Activated CD8-positive, alpha-beta memory T cell treated with anti-CD3 and anti-CD28 coated beads, Interleukin-2, amount 50 U/mL, for 4 hours (primary cell): ENCODE measurements around the gene LETM1.

Experiments
- DNase-seq: peaks from one replicate; pipeline ENCODE4 v3.0.0-alpha.2; 2020

LETM1 gene

GRCh38 chr4:1871471-1872021, 15.6 kb upstream of the LETM1 start:
- no peak for DNase-seq

DNA sequence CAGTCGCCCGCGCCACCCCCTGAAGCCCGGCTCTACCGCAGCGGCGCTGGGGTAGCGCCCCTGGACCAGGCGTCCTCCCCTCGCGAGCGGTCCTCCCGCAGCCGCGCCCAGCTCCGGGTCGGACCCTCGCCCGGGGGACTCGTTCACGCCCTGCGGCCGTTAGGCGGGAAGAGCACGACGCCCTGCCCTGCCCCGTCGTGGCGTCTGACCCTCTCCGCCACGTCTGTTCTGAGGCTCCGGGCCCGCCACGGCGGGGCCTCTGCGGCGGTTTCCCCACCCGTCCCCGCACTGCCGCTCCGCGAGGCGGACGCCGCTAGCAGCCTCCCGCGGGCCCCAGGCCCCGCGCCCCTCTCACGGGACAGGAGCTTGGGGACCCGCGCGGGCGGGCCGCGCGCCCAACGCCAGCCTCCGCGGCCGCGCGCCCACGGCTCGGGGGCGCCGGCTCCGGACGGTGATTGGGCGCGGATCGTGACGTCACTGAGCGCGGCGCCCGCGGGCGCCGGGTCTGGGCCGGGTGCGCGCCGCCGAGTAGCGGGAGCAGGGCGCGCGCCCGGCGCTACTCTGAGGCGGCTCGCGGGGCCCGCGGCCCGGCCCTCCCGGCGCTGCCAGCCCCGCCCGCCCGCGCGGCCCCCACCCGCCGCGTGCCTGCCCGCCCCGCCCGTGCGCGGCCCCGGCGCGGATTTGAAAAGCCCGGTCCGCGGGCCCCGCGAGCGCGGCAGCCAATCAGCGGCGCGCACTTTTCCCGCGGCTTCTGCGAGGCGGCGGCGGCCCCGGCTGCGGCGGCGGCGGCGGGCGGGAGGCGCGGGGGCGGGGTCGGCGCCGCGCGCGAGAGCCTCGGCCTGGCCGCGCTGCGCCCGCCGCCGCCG, 14.9 kb upstream of the LETM1 start, which contains the start of gene NSD2:
NSD2 (plus strand) TSS at position 816 of the 866 bp plus-strand sequence. CDS start 29,262 bp downstream, outside the sequence.
- peak; percentile 93 for DNase-seq

DNA sequence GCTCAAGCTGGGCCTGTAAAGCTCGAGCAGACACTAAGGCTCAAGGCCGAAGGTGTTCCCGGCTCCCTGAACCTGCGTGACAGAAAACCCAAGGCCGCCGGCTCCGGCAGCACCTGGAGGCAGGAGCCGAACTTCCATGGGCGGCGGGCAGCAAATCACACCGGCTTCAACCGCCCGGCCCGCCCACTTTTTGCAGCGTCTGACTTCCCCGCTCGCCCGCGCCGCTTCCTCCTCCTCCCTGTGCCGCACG, 14.3 kb upstream of the LETM1 start:
- peak; percentile 85 for DNase-seq

- no peak for DNase-seq
Observed at GRCh38 chr4:1869530-1870327, 13.8 kb upstream of the LETM1 start.

DNA sequence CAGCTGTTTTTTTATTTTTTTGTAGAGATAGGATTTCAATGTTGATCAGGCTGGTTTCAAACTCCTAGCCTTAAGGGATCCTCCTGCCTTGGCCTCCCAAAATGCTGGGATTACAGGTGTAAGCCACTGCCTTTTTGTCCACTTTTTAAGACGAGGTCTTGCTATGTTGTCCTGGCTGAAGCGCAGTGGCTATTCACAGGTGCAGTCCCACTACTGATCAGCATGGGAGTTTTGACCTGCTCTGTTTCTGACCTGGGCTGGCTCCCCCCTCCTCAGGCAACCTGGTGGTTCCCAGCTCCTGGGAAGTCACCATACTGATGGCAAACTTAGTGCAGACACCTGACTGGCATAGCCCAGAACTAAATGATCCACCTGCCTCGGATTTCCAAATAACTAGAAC, 13.0 kb upstream of the LETM1 start:
- no peak for DNase-seq

DNA sequence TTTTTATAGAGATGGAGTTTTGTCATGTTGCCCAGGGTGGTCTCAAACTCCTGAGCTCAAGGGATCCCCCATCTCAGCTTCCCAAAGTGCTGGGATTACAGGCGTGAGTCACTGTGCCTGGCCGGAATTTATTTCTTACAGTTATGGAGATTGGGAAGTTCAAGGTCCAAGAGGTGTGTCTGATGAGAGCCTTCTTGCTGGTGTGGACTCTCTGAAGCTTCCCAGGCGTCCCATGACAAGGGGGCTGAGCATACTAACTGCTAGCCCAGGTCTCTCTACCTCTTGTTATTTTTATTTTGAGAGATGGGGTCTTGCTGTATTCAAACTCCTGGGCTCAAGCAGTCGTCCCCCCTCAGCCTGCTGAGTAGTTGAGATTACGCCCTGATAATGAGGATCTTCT, 12.3 kb upstream of the LETM1 start:
- DNase-seq: no peak

DNA sequence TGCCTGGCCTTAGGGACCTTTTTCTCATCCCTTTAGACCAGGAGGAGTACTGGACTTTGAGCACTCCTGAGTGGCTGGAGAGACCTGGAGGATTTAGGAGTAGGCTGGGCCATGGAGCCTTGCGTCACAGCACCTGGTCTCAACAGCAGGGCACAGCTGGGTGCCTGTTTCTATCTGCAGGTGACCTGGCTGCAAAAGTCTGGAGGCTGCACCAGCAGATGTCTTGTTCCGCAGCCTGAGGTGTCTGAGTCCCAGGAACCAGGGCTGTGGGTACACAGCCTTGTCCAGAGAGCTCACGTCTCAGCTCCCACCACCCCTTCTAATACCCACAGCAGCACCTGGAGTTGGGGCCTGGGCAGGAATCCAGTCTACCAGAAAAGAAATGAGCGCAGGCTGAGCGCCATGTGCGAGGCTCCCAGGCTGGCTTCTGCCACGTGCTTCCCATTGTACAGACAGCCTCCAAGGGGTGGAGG, 10.3 kb upstream of the LETM1 start:
- no peak for DNase-seq

DNA sequence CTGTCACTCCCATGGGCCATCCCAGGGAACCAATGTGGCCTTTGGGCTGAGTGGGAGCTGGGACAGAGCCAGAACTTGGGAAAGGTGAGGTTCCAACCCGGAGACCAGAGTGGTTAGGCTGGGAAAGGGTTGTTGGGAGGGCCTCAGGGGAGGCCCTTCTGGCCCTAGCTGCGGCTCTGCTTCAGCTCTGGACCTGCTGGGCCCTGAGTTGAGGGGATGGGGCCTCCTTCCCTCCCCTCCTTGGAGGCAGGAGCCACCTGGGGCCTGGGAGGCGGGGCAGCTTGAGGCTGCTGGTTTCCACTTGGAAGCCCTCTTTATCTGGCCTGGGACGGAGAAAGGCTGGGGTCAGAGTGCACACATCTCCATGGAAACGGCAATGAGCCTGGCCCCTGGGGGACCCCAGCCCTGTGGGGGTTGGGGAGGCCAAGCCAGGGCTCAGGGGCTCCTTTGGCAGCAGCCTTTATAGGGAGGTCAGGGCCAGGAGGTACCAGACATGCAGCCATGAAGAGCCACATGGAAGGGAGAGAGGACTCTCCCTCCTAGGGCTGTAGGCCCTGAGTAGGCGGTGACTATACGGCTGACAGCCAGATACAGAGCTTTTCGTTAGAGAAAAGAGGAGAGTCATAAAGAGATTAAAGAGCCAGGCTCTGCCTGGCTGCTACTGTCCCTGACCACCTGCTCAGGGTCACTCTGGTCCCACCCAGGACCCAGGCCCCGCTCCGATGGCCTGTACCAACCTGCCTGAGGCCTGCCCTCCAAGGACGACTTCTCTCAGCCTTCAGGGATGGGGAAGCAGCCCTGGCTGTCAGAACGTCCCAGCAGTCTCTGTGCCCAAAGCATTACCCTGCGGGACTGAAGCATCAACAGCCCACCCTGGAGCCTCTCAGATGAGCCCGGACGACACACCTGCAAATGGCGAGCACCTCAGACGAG, 8.4 kb upstream of the LETM1 start:
- no peak for DNase-seq

DNA sequence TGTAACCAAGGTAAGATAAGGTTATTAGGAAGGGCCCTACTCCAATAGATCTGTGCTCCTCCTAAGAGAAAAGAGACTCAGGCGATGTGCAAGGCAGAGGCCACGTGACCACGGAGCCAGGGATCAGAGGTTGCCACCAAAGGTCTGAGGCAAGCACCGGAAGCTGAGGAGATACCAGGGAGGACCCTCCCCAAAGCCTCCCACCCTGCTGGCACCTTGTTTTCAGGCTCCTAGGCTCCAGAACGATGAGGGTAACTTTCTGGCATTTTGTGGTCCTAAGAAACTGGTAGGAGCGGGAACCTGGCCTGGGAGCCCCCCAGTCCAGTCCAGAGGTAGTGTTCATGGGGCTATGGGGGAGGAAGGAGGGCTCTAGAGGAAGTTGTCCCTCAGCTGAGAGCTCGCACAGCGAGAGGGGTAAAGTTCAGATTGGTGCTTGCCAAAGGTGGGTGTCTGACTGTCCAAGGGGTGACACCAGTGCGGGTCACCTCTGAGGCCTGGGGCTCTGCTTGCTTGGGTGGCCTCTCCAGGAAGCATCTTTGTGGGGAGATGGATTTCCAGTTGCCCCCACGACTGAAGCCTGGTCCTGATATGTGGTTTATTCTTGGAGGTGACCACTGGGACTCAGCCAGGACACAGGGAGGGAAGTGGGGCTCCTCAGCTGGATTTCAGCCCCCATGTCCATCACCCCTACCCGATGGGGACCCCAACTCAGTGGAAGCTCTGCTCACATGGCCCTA, 7.5 kb upstream of the LETM1 start:
- DNase-seq: no peak

- no peak for DNase-seq
Observed at GRCh38 chr4:1862961-1863296, 7.0 kb upstream of the LETM1 start.

DNA sequence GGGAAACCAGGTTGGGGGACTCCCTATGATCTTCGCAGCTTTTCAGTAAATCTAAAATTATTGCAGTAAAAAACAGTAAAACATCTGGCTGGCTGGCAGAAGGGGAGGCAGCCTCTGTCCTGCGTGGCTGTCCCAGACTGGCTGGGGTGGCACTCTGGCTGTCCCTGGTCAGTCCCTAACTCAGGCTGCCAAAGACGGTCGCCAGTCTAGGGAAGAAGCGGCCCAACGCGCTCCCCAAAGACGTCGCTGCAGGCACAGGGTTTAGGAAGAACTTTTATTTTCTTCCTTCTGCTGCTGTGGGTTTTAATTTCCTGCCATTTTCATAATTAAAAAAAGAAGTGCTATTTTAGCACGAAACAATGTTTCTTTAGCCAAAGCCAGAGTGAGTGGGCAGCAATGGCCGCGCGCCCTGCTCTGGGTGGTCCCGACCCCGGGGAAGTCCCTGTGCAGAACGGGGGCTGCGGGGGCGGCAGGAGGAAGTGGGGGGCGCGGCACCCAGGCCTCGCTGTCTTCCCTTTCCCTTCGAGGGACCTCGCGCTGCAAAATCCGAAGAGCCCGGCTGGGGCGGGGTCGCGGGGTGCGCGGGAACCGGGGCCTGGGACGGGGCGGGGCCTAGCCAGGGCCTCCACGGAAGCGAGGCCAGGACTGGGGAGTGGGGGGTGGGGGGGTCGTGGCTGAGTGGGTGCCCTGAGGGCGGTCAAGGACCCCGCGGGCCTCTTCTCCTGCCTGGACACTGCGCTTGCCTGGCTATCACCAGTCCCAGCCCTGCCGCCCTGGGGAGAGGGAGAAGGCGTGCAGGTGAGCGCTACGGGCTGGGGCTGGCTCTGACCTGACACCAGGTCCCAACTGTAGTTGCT, 6.3 kb upstream of the LETM1 start:
- DNase-seq: peak; percentile 39

DNA sequence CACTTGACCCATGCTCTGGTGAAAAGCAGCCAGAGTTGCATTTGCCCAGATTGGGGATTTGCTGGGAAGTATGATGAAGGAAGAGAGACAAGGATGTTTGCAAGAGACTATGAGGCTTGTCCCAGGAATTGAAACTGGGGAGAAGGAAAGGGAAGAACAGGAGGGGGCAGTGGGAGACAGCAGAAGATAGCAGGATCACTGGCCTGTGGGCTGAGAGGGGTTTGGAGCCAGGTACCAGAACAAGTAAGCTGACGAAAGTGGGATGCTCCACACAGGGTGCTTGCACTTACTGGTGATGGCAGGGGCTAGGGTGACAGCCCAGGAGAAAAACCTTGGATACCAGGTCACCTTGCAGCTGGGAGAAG, 3.4 kb upstream of the LETM1 start:
- DNase-seq: no peak

DNA sequence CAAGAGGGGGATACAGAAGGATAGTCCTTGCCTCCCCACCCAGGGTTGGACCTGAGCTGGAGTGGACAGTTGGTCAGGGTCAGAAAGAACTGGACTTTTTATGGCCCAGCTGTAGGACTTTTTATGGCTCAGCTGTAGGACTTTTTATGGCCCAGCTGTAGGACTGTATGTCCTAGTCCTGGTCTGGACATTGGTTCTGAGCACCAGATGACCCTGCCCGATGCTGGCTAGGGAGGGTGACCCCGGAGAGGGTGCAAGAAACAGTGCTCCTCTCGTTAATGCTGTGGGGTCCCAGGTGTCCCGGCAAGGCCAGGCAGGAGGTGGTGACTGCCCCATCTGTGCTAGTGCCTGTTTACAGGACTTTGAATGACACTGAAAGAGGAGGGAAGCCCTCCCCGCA, 2.0 kb upstream of the LETM1 start:
- DNase-seq: no peak

DNA sequence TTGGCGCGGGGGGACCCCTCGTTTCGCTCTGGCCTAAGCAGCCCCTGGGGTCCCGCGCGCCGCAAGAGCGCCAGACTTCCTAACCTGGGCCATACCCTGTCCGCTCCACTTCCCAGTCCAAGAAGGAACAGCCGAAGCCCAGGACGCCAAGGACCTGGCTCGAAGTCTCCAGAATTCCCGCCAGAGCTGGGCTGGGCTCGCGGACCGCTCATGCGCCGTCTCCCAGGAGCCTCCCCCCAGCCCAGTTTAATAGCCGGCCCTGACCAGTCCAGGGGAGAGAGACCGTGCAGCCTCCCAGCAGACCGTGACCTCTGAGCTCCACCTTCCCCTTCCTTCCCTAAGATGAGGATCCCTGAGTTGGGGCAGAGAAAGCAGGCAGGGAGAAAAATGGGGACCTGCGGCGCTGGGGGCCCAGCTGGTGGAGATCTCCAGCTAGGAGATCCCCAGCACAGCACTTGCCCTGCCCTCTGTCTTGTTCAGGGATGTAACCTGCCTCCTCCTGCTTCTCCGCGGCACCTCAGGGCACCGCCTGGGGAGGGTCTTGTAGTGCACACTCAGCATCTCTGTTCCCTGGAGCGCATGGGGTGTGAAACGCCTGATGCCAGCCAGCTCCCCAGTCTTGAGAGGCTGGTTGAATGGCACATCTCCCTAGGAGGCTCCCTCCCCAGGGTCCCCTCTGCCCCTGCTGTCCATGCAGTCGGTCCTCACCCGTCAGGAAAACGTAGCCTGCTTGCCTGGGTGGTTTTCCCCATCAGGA, 1.2 kb upstream of the LETM1 start:
- no peak for DNase-seq

DNA sequence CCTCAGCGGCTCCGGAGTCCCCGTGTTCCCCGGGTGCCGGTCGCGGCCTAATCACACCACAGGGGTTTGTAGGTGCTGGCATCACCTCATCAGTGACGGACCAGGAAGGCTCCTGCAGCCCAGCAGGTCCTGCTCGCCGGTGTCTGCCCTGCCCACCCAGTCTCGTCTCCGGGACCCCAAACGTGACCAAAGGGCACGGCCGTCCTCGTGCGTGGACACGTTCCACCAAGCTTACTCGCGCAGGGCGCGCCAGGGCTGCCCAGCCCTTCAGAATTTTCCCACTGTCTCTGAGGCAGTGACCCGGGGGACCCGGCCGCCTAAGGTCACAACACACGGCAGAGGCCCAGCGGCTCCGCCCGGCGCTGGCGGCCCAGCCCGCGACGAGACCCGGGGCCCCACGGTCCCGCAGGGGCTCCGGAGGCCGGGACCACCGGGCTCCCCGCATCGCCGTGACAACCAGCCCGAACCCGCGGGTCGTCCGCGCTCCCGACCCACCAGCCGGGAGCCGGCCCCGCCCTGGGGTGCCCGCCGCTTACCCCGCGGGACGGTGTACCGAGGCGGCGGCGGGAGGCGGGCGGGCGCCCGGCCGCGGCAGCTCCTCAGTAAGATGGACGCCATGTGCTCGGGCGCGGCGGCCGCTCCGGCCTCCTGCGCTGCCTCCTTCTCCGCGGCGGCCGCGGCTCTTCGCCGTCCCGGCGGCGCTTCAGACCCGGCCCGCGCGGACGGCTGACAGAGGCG, 454 bp downstream of the LETM1 start:
- DNase-seq: peak; percentile 24

DNA sequence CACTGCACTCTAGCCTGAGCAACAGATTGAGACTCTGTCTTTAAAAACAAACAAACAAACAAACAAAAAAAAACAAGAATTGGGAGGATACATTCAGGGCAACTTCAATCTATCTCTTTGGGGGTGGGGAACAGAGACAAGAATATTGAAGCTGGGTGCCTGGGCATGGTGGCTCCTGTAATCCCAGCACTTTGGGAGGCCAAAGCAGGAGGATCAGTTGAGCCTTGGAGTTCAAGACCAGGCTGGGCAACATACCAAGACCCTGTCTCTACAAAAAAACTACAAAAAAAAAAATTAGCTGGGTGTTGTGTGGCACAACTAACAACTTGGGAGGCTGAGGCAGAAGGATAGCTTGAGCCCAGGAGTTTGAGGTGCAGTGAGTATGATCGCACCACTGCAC, 1.2 kb downstream of the LETM1 start:
- DNase-seq: no peak

DNA sequence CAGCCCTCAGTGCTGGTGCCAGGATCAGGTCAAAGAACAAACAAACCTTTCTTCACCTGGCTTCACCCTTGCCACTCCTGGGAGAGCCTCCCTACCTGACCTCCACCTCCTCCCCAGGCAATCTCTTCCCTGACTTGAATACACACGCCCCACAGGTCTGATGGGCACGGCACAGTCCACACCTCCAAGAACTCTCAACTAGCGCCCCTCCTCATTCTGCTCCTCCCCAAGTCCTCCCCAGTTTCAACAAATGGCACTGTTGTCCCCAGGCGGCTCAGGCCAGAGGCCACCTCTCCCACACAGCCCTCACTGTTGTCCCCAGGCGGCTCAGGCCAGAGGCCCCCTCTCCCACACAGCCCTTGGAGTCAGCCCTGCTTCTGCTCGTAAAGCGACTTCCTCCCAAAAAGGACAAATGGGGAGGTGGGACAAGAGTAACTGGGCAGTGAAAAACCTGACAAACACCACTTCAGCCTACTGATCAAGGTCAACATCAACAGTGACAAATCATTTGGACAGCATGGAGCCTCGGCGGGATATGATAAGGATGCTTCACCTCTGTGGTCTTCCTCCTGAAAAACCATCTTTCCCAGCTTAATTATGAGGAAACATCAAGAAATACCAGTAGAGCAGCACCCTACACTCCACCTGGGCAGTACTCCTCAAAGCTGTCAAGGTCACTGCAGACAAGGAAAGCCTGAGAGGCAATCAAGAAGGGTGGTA, 2.9 kb downstream of the LETM1 start:
- no peak for DNase-seq

GRCh38 chr4:1851575-1852410, 4.2 kb downstream of the LETM1 start:
- no peak for DNase-seq
